Embryonic facial prominence (tissue), 1 donor: Measurements from ENCODE around the gene ZDHHC8.

ENCODE experiments used
- DNase-seq: peaks from one replicate; pipeline ENCODE4 v3.0.0-alpha.2; 2016; ENCODE audit errors: extremely low spot score

Gene ZDHHC8

GRCh38 chr22:20179455-20180244 is 48.0 kb downstream of the ZDHHC8 start:
- DNase-seq: no peak

- DNase-seq: no peak
Observed at GRCh38 chr22:20180245-20180630, 48.6 kb downstream of the ZDHHC8 start.

DNA sequence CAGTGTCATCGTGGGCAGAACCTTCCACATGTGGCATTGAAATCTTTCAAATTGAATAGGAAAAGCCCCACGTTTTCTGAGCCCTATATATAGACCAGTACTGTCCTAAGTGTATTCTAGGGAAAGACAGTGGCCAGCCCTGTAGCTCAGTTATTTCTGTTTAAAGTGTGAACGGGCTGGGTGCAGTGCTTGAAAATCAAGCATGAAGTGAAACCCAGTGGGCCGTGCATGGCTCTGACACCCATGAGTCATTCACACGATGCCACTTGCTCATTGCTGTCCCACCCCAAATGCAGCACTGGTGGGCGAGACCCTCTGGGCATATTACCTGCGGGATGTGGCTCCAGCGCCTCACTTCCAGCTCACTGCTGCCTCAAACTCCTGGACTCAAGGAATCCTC is 49.0 kb downstream of the ZDHHC8 start:
- no peak for DNase-seq

- no peak for DNase-seq
Observed at GRCh38 chr22:20181194-20181883, 49.7 kb downstream of the ZDHHC8 start.

DNA sequence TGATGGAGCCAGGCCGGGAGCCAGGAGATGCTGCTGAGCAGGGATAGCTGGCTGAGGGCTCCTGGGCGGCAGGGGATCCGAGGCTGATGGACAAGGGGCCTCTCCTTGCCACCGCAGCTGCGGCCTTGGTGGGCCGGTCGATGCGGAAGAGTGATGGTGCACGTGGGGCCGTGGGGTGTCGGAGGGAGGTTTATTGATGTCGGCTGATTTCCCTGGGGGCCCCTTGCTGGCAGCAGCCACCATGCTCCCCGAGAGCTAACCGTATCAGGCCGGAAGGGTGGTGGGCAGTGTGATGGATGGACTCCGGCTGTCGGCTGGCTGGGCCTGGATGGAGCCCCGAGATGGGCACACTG is 50.3 kb downstream of the ZDHHC8 start:
- no peak for DNase-seq

DNA sequence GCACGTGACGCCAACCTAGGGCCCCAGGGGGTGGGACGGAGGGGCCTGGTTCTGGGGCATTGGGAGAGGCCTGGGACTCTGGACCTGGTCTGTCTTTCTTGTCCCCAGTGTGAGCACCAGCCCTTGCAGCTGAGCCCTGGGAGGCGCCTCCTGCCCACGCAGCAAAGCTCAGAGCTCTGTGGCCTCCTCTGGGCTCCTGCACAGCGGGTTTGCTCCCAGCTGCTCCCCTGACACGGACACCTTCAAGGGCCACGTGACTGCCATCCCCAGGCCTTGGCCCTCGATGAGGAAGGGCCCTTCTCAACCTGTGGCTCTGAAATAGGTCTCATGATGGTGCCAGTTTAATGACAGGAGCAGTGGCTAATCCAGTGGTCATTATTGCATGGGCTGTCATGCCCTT is 50.8 kb downstream of the ZDHHC8 start:
- DNase-seq: no peak

DNA sequence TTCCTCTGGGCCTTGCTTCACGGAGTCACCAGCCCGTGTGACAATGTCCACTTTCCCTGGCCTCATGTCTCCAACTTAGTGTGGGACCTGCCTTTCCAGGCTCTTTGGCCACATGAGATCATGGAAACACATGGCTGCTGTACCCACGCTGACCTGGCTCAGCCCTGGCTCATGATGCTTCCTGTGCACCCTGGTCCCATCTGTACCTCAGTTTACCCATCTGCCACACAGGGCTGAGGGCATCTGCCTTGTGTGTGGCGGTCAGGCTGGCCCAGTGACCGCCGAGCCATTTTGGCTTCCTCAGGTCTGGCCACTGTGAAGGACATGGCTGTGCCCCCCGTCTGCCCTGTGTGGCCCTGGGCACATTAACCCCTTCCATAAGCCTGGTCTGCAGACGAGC is 51.5 kb downstream of the ZDHHC8 start:
- DNase-seq: no peak

GRCh38 chr22:20183823-20184222 is 52.2 kb downstream of the ZDHHC8 start:
- DNase-seq: no peak

GRCh38 chr22:20184501-20185165 is 53.0 kb downstream of the ZDHHC8 start:
- DNase-seq: no peak

GRCh38 chr22:20185750-20186149 is 54.1 kb downstream of the ZDHHC8 start:
- DNase-seq: no peak

GRCh38 chr22:20186183-20186870 is 54.7 kb downstream of the ZDHHC8 start:
- DNase-seq: no peak

- DNase-seq: no peak
Observed at GRCh38 chr22:20186871-20187546, 55.4 kb downstream of the ZDHHC8 start.

DNA sequence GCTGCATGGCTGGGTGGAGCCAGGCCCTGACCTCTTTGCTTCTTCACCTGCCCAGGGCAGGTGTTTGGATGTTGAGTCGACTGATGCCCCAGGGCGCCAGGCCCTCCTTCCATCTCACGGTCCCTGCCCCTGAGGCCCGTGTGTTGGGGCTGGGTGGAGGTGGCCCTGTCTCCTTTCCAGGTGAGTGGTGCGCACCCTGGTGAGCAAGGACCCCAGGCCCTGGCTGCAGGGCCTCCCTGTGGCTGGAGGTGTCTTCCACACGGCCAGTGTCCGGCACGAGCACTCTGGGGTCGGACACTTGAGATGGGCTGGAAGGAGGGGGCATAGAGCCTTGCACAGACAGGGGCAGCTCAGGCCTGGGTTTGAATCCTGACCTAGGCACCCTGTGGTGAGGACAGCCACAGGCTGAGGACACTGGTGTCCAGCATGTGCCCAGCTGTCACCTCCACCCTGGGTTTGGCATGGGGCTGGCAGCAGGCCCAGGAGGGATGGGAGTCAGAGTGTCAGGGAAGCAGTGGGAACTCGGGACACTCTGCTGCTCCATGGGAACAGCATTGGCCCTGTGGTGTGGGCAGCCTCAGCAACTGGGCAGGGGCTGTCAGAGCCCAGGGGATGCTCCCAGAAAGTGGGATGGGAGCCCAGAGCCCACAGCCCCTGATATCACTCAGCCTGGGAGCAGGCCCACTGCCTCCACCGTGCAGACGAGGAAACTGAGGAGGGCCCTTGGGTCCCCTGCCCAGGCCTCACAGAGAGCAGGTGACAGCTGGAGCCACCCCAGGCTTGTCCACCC is 56.4 kb downstream of the ZDHHC8 start:
- no peak for DNase-seq

- DNase-seq: no peak
Observed at GRCh38 chr22:20188567-20188877, 56.9 kb downstream of the ZDHHC8 start.

- no peak for DNase-seq
Observed at GRCh38 chr22:20191000-20191515, 59.5 kb downstream of the ZDHHC8 start.

GRCh38 chr22:20191803-20192202 is 60.2 kb downstream of the ZDHHC8 start:
- no peak for DNase-seq

DNA sequence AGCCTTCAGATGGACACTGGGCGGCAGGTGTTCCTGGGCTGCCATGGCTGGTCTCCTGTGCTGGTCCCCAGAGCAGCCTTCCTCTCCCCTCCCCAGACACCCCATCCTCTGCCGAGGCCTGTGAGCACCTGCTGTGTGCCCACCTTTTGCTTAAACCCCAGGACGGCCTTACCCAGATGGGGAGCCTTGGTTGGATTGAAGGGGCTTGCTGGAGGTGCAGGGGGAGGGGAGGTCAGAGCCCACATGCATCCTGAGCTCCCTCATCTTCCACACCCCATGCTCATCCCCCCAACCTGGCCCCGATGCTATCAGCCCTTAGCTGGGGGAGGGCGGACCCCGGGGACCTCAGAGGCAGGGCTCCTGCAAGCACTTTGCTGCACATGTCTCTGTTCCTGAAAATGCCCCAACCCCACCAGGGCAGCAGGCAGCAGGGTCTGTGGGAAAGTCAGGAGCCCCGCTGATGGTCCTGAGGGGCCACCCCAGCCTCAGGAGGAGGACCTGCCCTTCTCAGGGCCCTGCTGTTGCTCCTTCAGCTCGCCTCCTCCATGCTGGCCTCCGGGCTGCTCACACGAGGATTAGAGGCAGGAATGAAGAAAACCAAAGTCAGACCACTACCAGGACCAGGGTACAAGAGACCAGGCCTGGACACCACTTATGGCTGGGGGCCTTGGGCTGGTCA is 60.8 kb downstream of the ZDHHC8 start:
- DNase-seq: no peak

- DNase-seq: no peak
Observed at GRCh38 chr22:20192972-20193760, 61.6 kb downstream of the ZDHHC8 start.

DNA sequence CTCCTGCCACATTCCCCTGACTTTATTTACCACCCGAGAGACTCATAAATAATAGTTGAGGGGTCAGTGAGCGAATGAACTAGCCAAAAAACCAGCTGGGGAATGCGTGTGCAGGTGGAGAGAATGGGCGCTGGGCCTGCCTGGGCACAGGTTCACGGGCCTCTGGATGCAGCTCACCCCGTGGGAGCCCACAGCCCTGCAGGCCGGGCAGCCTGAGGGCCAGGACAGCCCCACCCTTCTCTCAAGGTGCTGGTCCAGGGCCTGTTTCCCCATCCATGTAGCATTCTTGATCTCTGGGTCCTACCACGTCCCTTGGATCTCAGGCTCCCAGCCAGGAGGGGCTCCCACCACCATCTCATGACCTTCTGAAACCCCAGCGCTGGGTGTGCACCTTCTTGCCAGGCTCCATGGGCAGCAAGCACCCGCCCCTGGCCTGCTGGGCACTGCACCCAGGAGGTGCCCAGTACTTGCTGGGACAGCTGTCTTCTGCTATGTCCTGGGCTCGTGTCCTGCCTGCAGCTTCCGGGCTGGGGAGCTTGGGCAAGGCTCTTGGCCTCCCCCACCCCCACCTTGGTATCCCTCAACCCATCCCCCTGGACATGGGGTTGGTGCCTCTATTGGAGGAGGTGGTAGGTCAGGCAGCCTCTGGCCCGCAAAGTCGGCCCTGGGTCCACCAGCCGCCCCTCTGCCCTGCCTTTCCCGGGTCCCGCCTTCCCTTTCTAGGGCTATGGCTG is 62.3 kb downstream of the ZDHHC8 start:
- no peak for DNase-seq
